Measurements from ENCODE around the gene RAB35.

Gene RAB35

DNA sequence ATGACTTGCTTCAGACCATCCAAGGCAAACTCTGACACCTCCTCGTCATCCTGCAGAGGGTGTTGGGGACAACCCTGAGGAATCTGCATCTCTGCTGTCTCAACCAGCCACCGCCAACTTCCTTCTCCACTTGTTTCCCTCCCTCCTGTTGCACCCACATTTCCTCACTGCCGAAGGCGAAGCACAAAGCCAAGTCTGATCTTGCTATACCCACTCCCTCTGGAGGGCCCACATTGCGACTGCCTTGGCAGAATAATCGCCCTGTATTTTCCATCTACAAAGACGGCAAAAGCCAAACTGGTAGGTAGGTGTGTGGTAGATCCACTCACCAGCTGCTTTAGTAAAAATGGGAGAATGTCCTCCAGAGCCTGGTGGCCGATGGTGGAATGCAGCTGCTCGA lies 21.8 kb upstream of the RAB35 start:
- no peak for DNase-seq
- no peaks in the 10 kb centered on the region for H3K79me2 ChIP-seq (ENCODE audit: control insufficient read depth, insufficient read depth, low read length)
- no peak overlapping the region for H2BK120ac ChIP-seq (ENCODE audit: low read depth, low read length)
- H3K27ac ChIP-seq (ENCODE audit: low read depth, low read length), result no peak overlapping the region
- no peak overlapping the region for H3K9ac ChIP-seq (ENCODE audit: low read length)
- H4K5ac ChIP-seq (ENCODE audit: low read length), result no peak overlapping the region
- H3K4me1 ChIP-seq (ENCODE audit: control insufficient read depth, low read depth, low read length), result no peaks in the 10 kb centered on the region
- H2BK15ac ChIP-seq (replicated peaks; ENCODE audit: low read depth), result no peak overlapping the region
- no peak overlapping the region for H3K23ac ChIP-seq (ENCODE audit: low read length)
- no peak overlapping the region for H3K4me3 ChIP-seq (ENCODE audit: low read length)
- H3K27me3 ChIP-seq (ENCODE audit: insufficient read depth, low read length, poor library complexity), result no peaks in the 10 kb centered on the region
- H3K4me2 ChIP-seq (ENCODE audit: low read length), result no peak overlapping the region
- H2AK5ac ChIP-seq (ENCODE audit: low read length), result no peak overlapping the region
- no CpG with 5 or more reads among the region's 9 CpGs for WGBS (ENCODE audit: extremely low coverage, insufficient coverage, low lambda C conversion rate)
- H2BK5ac ChIP-seq (ENCODE audit: low read length), result no peak overlapping the region
- peaks cover 55% of the 10 kb centered on the region for H3K36me3 ChIP-seq (ENCODE audit: control insufficient read depth, insufficient read depth, low read length)
- no peak overlapping the region for H3K18ac ChIP-seq (ENCODE audit: low read length)
- H4K8ac ChIP-seq (ENCODE audit: low read depth, low read length), result no peak overlapping the region
- no peak overlapping the region for H3K56ac ChIP-seq (ENCODE audit: low read length)
- no peaks in the 10 kb centered on the region for H3K79me1 ChIP-seq (ENCODE audit: low read length)
- H3K4ac ChIP-seq (ENCODE audit: low read depth, low read length), result no peak overlapping the region

DNA sequence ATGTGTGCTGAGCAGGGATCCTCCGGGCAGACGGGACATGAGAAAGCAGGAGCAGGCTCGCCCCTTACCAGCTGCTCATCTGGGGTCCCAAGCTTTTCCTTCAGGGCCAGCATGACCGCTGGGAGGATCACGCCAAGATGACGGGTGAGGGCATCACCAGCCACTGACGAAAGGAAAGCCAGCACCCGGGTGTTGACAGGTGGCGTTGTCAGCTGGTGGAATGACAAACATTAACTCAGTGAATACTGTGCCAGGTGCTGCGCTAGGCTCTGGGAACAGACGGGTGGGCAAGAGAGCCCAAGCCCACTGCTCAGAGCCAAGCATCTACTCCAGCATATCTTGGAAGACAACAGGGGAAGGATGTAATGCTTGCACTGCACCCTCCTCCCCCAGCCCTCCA lies 21.3 kb upstream of the RAB35 start:
- no CpG with 5 or more reads among the region's 11 CpGs for WGBS (ENCODE audit: extremely low coverage, insufficient coverage, low lambda C conversion rate)

DNA sequence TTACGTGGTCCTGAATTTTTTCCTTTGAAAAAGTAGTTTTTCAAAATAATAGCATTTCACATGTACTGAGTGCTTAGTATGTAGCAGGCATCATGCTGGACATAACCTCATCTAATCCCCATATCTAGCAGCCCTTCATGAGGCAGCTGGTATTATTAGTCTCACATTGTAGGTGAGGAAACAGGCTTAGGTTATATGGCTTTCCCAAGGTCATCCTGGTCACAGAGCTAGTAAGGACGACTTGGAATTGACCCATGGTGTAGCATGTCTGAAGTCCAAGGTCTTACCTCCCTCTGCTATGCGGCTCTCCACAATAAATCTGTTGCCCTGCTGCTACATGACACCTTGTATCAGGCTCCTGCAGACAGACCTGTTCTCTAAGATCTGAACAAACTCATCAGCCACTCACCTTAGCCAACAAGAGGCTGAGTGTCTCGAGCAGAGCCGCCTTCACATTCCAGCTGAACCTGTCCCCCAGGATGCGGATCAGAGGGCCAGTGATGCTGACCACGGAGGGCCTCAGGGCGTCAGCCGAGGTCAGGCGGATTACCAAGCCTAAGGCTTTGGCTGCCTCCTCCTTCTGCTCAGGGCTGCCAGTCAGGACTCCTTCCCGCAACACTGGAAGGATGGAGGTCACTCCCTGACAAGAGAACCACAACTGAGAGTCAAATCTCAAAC lies 19.7 kb upstream of the RAB35 start:
- H2BK15ac ChIP-seq (replicated peaks; ENCODE audit: low read depth), result no peak overlapping the region
- no peak for DNase-seq
- H4K5ac ChIP-seq (ENCODE audit: low read length), result no peak overlapping the region
- H3K4me2 ChIP-seq (ENCODE audit: low read length), result no peak overlapping the region
- no peak overlapping the region for H2BK5ac ChIP-seq (ENCODE audit: low read length)
- no peak overlapping the region for H2BK120ac ChIP-seq (ENCODE audit: low read depth, low read length)
- no peak overlapping the region for H3K27ac ChIP-seq (ENCODE audit: low read depth, low read length)
- no peak overlapping the region for H3K9ac ChIP-seq (ENCODE audit: low read length)
- H3K4me3 ChIP-seq (ENCODE audit: low read length), result no peak overlapping the region
- H3K23ac ChIP-seq (ENCODE audit: low read length), result no peak overlapping the region
- H3K79me2 ChIP-seq (ENCODE audit: control insufficient read depth, insufficient read depth, low read length), result no peaks in the 10 kb centered on the region
- H3K4ac ChIP-seq (ENCODE audit: low read depth, low read length), result no peak overlapping the region
- H3K36me3 ChIP-seq (ENCODE audit: control insufficient read depth, insufficient read depth, low read length), result peaks cover 58% of the 10 kb centered on the region
- WGBS (ENCODE audit: extremely low coverage, insufficient coverage, low lambda C conversion rate), result no CpG with 5 or more reads among the region's 11 CpGs
- H4K8ac ChIP-seq (ENCODE audit: low read depth, low read length), result no peak overlapping the region
- H3K79me1 ChIP-seq (ENCODE audit: low read length), result no peaks in the 10 kb centered on the region
- no peak overlapping the region for H2AK5ac ChIP-seq (ENCODE audit: low read length)
- H3K18ac ChIP-seq (ENCODE audit: low read length), result no peak overlapping the region
- H3K27me3 ChIP-seq (ENCODE audit: insufficient read depth, low read length, poor library complexity), result no peaks in the 10 kb centered on the region
- H3K56ac ChIP-seq (ENCODE audit: low read length), result no peak overlapping the region
- H3K4me1 ChIP-seq (ENCODE audit: control insufficient read depth, low read depth, low read length), result no peaks in the 10 kb centered on the region

More for the DNA sequence above, 21.3 kb upstream of the RAB35 start:
- no peak overlapping the region for H2BK120ac ChIP-seq (ENCODE audit: low read depth, low read length)
- H3K4me3 ChIP-seq (ENCODE audit: low read length), result no peak overlapping the region
- H2BK5ac ChIP-seq (ENCODE audit: low read length), result no peak overlapping the region
- no peak overlapping the region for H3K4ac ChIP-seq (ENCODE audit: low read depth, low read length)
- no peak overlapping the region for H3K27ac ChIP-seq (ENCODE audit: low read depth, low read length)
- H2AK5ac ChIP-seq (ENCODE audit: low read length), result no peak overlapping the region
- no peaks in the 10 kb centered on the region for H3K79me2 ChIP-seq (ENCODE audit: control insufficient read depth, insufficient read depth, low read length)
- H3K9ac ChIP-seq (ENCODE audit: low read length), result no peak overlapping the region
- no peaks in the 10 kb centered on the region for H3K79me1 ChIP-seq (ENCODE audit: low read length)
- no peak overlapping the region for H3K23ac ChIP-seq (ENCODE audit: low read length)
- DNase-seq, result no peak
- H4K8ac ChIP-seq (ENCODE audit: low read depth, low read length), result no peak overlapping the region
- H3K36me3 ChIP-seq (ENCODE audit: control insufficient read depth, insufficient read depth, low read length), result peaks cover 60% of the 10 kb centered on the region
- H3K4me2 ChIP-seq (ENCODE audit: low read length), result no peak overlapping the region
- H3K4me1 ChIP-seq (ENCODE audit: control insufficient read depth, low read depth, low read length), result no peaks in the 10 kb centered on the region
- no peak overlapping the region for H3K56ac ChIP-seq (ENCODE audit: low read length)
- H2BK15ac ChIP-seq (replicated peaks; ENCODE audit: low read depth), result no peak overlapping the region
- no peaks in the 10 kb centered on the region for H3K27me3 ChIP-seq (ENCODE audit: insufficient read depth, low read length, poor library complexity)
- H4K5ac ChIP-seq (ENCODE audit: low read length), result no peak overlapping the region
- no peak overlapping the region for H3K18ac ChIP-seq (ENCODE audit: low read length)

DNA sequence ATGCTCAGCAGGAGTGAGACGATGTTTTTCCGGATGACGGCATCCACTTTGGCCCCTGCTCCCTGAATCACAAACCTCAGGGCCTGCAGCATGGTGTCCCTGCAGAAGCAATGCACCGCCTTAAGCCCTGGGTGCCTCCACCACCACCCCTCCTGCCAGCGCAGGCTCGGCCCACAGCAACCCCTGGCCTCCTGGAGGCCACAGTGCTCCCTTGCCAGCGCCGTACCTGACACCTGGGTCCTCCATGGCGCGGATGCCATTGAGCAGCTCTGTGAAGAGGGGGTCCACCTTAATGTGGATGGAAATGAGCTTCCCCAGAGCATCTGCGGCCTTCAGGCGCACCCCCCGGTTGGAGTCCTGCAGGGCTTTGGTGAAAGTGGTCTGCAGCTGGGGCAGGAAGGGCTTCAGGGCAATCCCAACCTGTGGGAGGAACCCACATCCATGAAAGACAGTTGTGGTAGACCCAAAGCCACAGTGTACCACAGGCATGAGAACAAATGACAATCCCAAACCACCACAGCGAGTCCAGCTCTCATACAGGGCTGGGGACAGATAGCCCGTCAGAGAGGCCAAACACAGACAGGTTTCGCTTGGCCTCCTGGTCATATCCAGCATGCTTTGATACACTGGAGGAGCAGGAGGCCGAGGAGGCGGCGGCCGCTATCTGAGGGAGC lies 17.9 kb upstream of the RAB35 start:
- H2BK5ac ChIP-seq (ENCODE audit: low read length), result no peak overlapping the region
- H3K36me3 ChIP-seq (ENCODE audit: control insufficient read depth, insufficient read depth, low read length), result peaks cover 61% of the 10 kb centered on the region
- DNase-seq, result no peak
- H4K5ac ChIP-seq (ENCODE audit: low read length), result no peak overlapping the region
- no peak overlapping the region for H3K23ac ChIP-seq (ENCODE audit: low read length)
- no peak overlapping the region for H4K8ac ChIP-seq (ENCODE audit: low read depth, low read length)
- no peak overlapping the region for H3K27ac ChIP-seq (ENCODE audit: low read depth, low read length)
- no peak overlapping the region for H2BK15ac ChIP-seq (replicated peaks; ENCODE audit: low read depth)
- WGBS (ENCODE audit: extremely low coverage, insufficient coverage, low lambda C conversion rate), result no CpG with 5 or more reads among the region's 20 CpGs
- H3K4me2 ChIP-seq (ENCODE audit: low read length), result no peak overlapping the region
- no peak overlapping the region for H3K9ac ChIP-seq (ENCODE audit: low read length)
- no peaks in the 10 kb centered on the region for H3K27me3 ChIP-seq (ENCODE audit: insufficient read depth, low read length, poor library complexity)
- H2AK5ac ChIP-seq (ENCODE audit: low read length), result no peak overlapping the region
- no peaks in the 10 kb centered on the region for H3K79me2 ChIP-seq (ENCODE audit: control insufficient read depth, insufficient read depth, low read length)
- no peak overlapping the region for H3K56ac ChIP-seq (ENCODE audit: low read length)
- H3K4me3 ChIP-seq (ENCODE audit: low read length), result no peak overlapping the region
- H3K4me1 ChIP-seq (ENCODE audit: control insufficient read depth, low read depth, low read length), result no peaks in the 10 kb centered on the region
- no peak overlapping the region for H3K18ac ChIP-seq (ENCODE audit: low read length)
- no peaks in the 10 kb centered on the region for H3K79me1 ChIP-seq (ENCODE audit: low read length)
- no peak overlapping the region for H2BK120ac ChIP-seq (ENCODE audit: low read depth, low read length)
- no peak overlapping the region for H3K4ac ChIP-seq (ENCODE audit: low read depth, low read length)

DNA sequence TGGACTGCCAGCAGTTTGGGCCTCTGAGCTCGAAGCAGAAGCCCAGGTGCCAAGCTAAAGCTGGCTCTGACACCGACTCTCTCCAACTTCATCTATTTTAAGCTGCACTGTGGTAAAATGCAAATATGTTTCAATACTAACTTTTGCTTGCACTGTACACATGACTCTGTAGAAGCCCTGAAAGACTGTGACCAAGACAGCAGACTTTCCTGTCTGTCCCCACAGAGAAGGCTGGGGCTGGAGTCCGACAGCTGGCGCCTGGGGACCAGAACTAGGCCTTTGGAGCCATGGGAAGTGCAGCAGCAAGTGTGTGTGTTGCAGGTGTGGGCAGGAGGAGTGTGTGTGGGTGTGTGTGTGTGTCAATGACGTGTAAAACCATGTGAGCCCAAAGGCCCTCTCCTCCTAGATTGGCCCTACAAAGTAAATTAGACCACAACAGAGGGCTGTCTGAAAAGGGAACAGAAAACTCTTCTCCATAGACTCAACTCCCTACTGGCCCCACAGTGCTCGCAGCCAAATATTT lies 16.4 kb upstream of the RAB35 start:
- Histone ChIP-seq H2AK5ac (ENCODE audit: low read length) (no peak overlapping the region), H3K79me2 (ENCODE audit: control insufficient read depth, insufficient read depth, low read length) (no peaks in the 10 kb centered on the region), H2BK120ac (ENCODE audit: low read depth, low read length) (no peak overlapping the region), H3K56ac (ENCODE audit: low read length) (no peak overlapping the region), H3K4me2 (ENCODE audit: low read length) (no peak overlapping the region), H3K4me3 (ENCODE audit: low read length) (no peak overlapping the region), H2BK5ac (ENCODE audit: low read length) (no peak overlapping the region), H3K36me3 (ENCODE audit: control insufficient read depth, insufficient read depth, low read length) (peaks cover 57% of the 10 kb centered on the region), H2BK15ac (replicated peaks; ENCODE audit: low read depth) (no peak overlapping the region), H3K9ac (ENCODE audit: low read length) (no peak overlapping the region), H3K4ac (ENCODE audit: low read depth, low read length) (no peak overlapping the region), H3K4me1 (ENCODE audit: control insufficient read depth, low read depth, low read length) (no peaks in the 10 kb centered on the region), H3K27me3 (ENCODE audit: insufficient read depth, low read length, poor library complexity) (no peaks in the 10 kb centered on the region), H3K79me1 (ENCODE audit: low read length) (no peaks in the 10 kb centered on the region), H4K5ac (ENCODE audit: low read length) (no peak overlapping the region), H3K23ac (ENCODE audit: low read length) (no peak overlapping the region), H3K27ac (ENCODE audit: low read depth, low read length) (no peak overlapping the region), H3K18ac (ENCODE audit: low read length) (no peak overlapping the region), H4K8ac (ENCODE audit: low read depth, low read length) (no peak overlapping the region)
- DNase-seq, result no peak
- no CpG with 5 or more reads among the region's 6 CpGs for WGBS (ENCODE audit: extremely low coverage, insufficient coverage, low lambda C conversion rate)
